ENCODE results near the gene GRK5.

DNA sequence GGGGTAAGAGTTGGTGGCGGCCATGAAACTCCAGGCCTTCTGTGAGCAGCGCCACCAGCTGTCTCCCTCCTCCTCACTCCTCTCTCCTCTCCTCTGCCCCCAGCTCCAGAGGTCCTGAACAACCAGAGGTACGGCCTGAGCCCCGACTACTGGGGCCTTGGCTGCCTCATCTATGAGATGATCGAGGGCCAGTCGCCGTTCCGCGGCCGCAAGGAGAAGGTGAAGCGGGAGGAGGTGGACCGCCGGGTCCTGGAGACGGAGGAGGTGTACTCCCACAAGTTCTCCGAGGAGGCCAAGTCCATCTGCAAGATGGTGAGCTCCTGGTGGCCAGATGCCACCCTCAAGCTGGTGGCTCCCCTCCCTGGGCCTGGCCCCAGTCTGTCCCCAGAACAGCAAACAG, 236.1 kb downstream of the GRK5 start:
- no peak for TF ChIP-seq CTCF (IDR thresholded peaks at IDR 0.05 in 4 of 5, conservative IDR thresholded peaks at IDR 0.05 in 1 of 5)
- TF ChIP-seq POLR2A (IDR thresholded peaks at IDR 0.05) = no peak
